GM21825 (cell line): ENCODE data around the gene FLRT3.
A peak's percentile ranks its signal among the peaks of the same experiment; 100 is the strongest.

Source experiments
- ATAC-seq: cut with Tn5 transposase; IDR thresholded peaks from one replicate; pipeline ENCODE4 v1.9.1; 2021; ENCODE audit warnings: mild to moderate bottlenecking, moderate library complexity; ENCODE audit not compliant: unreplicated experiment

The FLRT3 gene

GRCh38 chr20:14337400-14338171, at the start of gene FLRT3:
TSS of gene FLRT3 (minus strand) at chr20:14337612. CDS start at chr20:14327506, 10,106 bp downstream.
- peak; percentile 95 for ATAC-seq

GRCh38 chr20:14386726-14387125, 49.3 kb upstream of the FLRT3 start:
- no peak for ATAC-seq

GRCh38 chr20:14385176-14385740, 47.8 kb upstream of the FLRT3 start:
- no peak for ATAC-seq

GRCh38 chr20:14384416-14385175, 47.2 kb upstream of the FLRT3 start:
- no peak for ATAC-seq

GRCh38 chr20:14383335-14383734, 45.9 kb upstream of the FLRT3 start:
- ATAC-seq: no peak

- ATAC-seq: no peak
Measured at GRCh38 chr20:14378326-14378725, 40.9 kb upstream of the FLRT3 start.

GRCh38 chr20:14375416-14375985, 38.1 kb upstream of the FLRT3 start:
- ATAC-seq: no peak

- ATAC-seq: no peak
Measured at GRCh38 chr20:14374196-14374595, 36.8 kb upstream of the FLRT3 start.

- no peak for ATAC-seq
Measured at GRCh38 chr20:14361509-14362345, 24.3 kb upstream of the FLRT3 start.

GRCh38 chr20:14360416-14360815, 23.0 kb upstream of the FLRT3 start:
- no peak for ATAC-seq

- no peak for ATAC-seq
Measured at GRCh38 chr20:14355791-14356190, 18.4 kb upstream of the FLRT3 start.

GRCh38 chr20:14344746-14345145, 7.3 kb upstream of the FLRT3 start:
- ATAC-seq: no peak

- ATAC-seq: no peak
Measured at GRCh38 chr20:14343491-14344065, 6.2 kb upstream of the FLRT3 start.

- ATAC-seq: no peak
Measured at GRCh38 chr20:14342918-14343317, 5.5 kb upstream of the FLRT3 start.

GRCh38 chr20:14341801-14342200, 4.4 kb upstream of the FLRT3 start:
- ATAC-seq: no peak

- no peak for ATAC-seq
Measured at GRCh38 chr20:14336686-14337085, 726 bp downstream of the FLRT3 start.

GRCh38 chr20:14335052-14335451, 2.4 kb downstream of the FLRT3 start:
- no peak for ATAC-seq

- no peak for ATAC-seq
Measured at GRCh38 chr20:14334306-14334930, 3.0 kb downstream of the FLRT3 start.

- no peak for ATAC-seq
Measured at GRCh38 chr20:14333721-14334120, 3.7 kb downstream of the FLRT3 start.

GRCh38 chr20:14332866-14333265, 4.5 kb downstream of the FLRT3 start:
- ATAC-seq: no peak
